ENCODE results near the gene CLTB. TPM values are rescaled to one million over a fixed set of nuclear protein-coding genes. Genes with fewer than 3 reads are reported as not detected.

The CLTB gene
- total and polyA plus RNA-seq, 10 donors: 51.9 to 98.4 (median 63.9) TPM

- 35 to 58% (median 49%) methylated on average over 5 of the region's 5 CpGs for WGBS, 5 donors
- intact Hi-C loops (cut with DNase I; ENCODE audit: low total_unique reads): loop anchor here (10.0 kb wide), 1 partner anchor 93 kb away; the partner anchor contains the start of gene RNF44
- Histone ChIP-seq H3K27ac (peak overlapping the region in 6 of 8 donors; percentile 1 to 68 (median 38)), H3K4me3 (no peak overlapping the region), H3K9me3 (no peaks in the 10 kb centered on the region), H3K27me3 (replicated peaks in 1 of 7) (no peaks in the 10 kb centered on the region), H3K4me1 (peaks cover 2 to 27% (median 11%) of the 10 kb centered on the region in 6 donors), H3K36me3 (no peaks in the 10 kb centered on the region)
- no peak for DNase-seq
- TF ChIP-seq CTCF (IDR thresholded peaks at IDR 0.05 in 8 of 11, conservative IDR thresholded peaks at IDR 0.05 in 3 of 11) (no peak), POLR2AphosphoS5 (IDR thresholded peaks at IDR 0.05) (peak in 1 of 3 donors; percentile 55)
These were observed 25.6 kb upstream of the CLTB start for GRCh38 chr5:176441921-176442323.

GRCh38 chr5:176440927-176441706 is 24.8 kb upstream of the CLTB start:
- Histone ChIP-seq H3K27ac (peak overlapping the region in 3 of 8 donors; percentile 27 to 61 (median 41)), H3K27me3 (replicated peaks in 1 of 7) (no peaks in the 10 kb centered on the region), H3K9me3 (no peaks in the 10 kb centered on the region), H3K36me3 (no peaks in the 10 kb centered on the region), H3K4me1 (peaks cover 0 to 27% (median 11%) of the 10 kb centered on the region in 6 donors), H3K4me3 (peak overlapping the region in 1 of 8 donors; percentile 2)
- 86 to 92% (median 89%) methylated on average over 9 to 10 of the region's 10 CpGs for WGBS, 5 donors
- intact Hi-C loops (cut with DNase I; ENCODE audit: low total_unique reads): loop anchor here (10.0 kb wide), 1 partner anchor 94 kb away; the partner anchor contains the start of gene RNF44
- DNase-seq: no peak
- TF ChIP-seq CTCF (IDR thresholded peaks at IDR 0.05 in 8 of 11, conservative IDR thresholded peaks at IDR 0.05 in 3 of 11): no peak
- no peak for TF ChIP-seq POLR2AphosphoS5 (IDR thresholded peaks at IDR 0.05)
- TF ChIP-seq POLR2A (IDR thresholded peaks at IDR 0.05): no peak

- intact Hi-C loops (cut with DNase I; ENCODE audit: low total_unique reads): no loop called here
- no peaks in the 10 kb centered on the region for H3K27me3 ChIP-seq (replicated peaks in 1 of 7)
- H3K9me3 ChIP-seq: no peaks in the 10 kb centered on the region
- no peak overlapping the region for H3K4me3 ChIP-seq
- H3K27ac ChIP-seq: no peak overlapping the region
- no peaks in the 10 kb centered on the region for H3K36me3 ChIP-seq
- no peak for DNase-seq
- TF ChIP-seq CTCF (IDR thresholded peaks at IDR 0.05 in 8 of 11, conservative IDR thresholded peaks at IDR 0.05 in 3 of 11): no peak
- TF ChIP-seq POLR2A (IDR thresholded peaks at IDR 0.05): no peak
- TF ChIP-seq POLR2AphosphoS5 (IDR thresholded peaks at IDR 0.05): no peak
- peaks cover 0 to 34% (median 9%) of the 10 kb centered on the region in 6 donors for H3K4me1 ChIP-seq
- WGBS, 5 donors: 83 to 89% (median 88%) methylated on average over 12 of the region's 12 CpGs
These were observed 22.8 kb upstream of the CLTB start for GRCh38 chr5:176438959-176439757.
